H1 (cell line): ENCODE data around the gene ARRDC1. TPM values are rescaled to one million over a fixed set of nuclear protein-coding genes. Genes with fewer than 3 reads are reported as not detected.

Experiments used
- CEBPB ChIP-seq: IDR thresholded peaks from 2 replicates; pipeline ENCODE4 v1.6.1; 2012; ENCODE audit warnings: low read depth, low read length
- CTBP2 ChIP-seq: IDR thresholded peaks from 2 replicates; pipeline ENCODE4 v1.7.0; 2011; ENCODE audit warnings: borderline replicate concordance, mild to moderate bottlenecking, moderate library complexity, mixed read lengths, low read length; ENCODE audit not compliant: insufficient read depth, insufficient read length
- EGR1 ChIP-seq: IDR thresholded peaks from 2 replicates; pipeline ENCODE4 v1.6.1; 2011; ENCODE audit warnings: low read depth, low read length, borderline replicate concordance
- EP300 ChIP-seq, 2 experiments: IDR thresholded peaks; 1 replicate in 1 of 2; 2 replicates in 1 of 2; pipeline ENCODE4 v1.6.1; 2011 to 2012; ENCODE audit warnings: low read depth in 2 of 2, low read length in 2 of 2, mild to moderate bottlenecking in 2 of 2, borderline replicate concordance in 1 of 2, inconsistent platforms in 1 of 2, moderate library complexity in 1 of 2
- HDAC2 ChIP-seq, 2 experiments: fragments of 300-600 bp in 1 of 2; sonication (generic) in 1 of 2; IDR thresholded peaks; 2 replicates each; pipeline ENCODE4 v1.6.1; 2011 to 2012; ENCODE audit warnings: low read depth in 2 of 2, low read length in 2 of 2, mild to moderate bottlenecking in 2 of 2, moderate library complexity in 2 of 2, borderline replicate concordance in 1 of 2, inconsistent platforms in 1 of 2
- PHF8 ChIP-seq: fragments of 200-600 bp; sonication (generic); conservative IDR thresholded peaks from 2 replicates; pipeline ENCODE4 v1.7.1; 2012; ENCODE audit warnings: low read depth, mild to moderate bottlenecking, inconsistent platforms, low read length, moderate library complexity
- SUZ12 ChIP-seq: fragments of 200-600 bp; sonication (generic); IDR thresholded peaks from 2 replicates; pipeline ENCODE4 v1.6.1; 2012; ENCODE audit warnings: mild to moderate bottlenecking, inconsistent platforms, low read length, moderate library complexity, mixed read lengths
- YY1 ChIP-seq: IDR thresholded peaks from 2 replicates; pipeline ENCODE4 v1.6.1; 2011; ENCODE audit warnings: low read depth, mild to moderate bottlenecking, low read length
- polyA plus RNA-seq, 7 experiments: library from polyadenylated mRNA; depleted of rRNA in 3 of 7; stranded (reverse) in 5 of 7; unstranded in 2 of 7; fragments of >200 nt in 5 of 7; fragments of 200-250 nt in 2 of 7; gene quantifications; 1 replicate in 5 of 7; 2 replicates in 1 of 7; 4 replicates in 1 of 7; pipeline versions ENCODE4 v1.2.1 to v1.2.3, GENCODE V29; 2011 to 2013; ENCODE audit warnings: missing spikeins in 2 of 7, mixed read lengths in 2 of 7
- total RNA-seq: library from RNA; stranded (reverse); fragmentation: NEBNext Ultra II Directional; extraction: Animal tissue kit (Norgen Biotek cat#: 25700); gene quantifications from 2 replicates; pipeline ENCODE4 v1.2.1, GENCODE V29; 2021
- TF ChIP-seq, protein P1 (sequence below): fragments of 300-600 bp; sonication (generic); IDR thresholded peaks from 2 replicates; pipeline ENCODE4 v1.7.1; 2012; ENCODE audit warnings: low read length, moderate library complexity, mild to moderate bottlenecking, inconsistent platforms; ENCODE audit not compliant: insufficient replicate concordance
- TF ChIP-seq, protein P2 (sequence below): IDR thresholded peaks from 2 replicates; pipeline ENCODE4 v1.6.1; 2011; ENCODE audit warnings: low read length, improper control_type of control experiment

ARRDC1 gene
- total and polyA plus RNA-seq, 2 of the 8 experiments (the other 6 are each of a cell fraction or from before 2014, with no cell fraction given) = 22.0 to 58.4 TPM

DNA sequence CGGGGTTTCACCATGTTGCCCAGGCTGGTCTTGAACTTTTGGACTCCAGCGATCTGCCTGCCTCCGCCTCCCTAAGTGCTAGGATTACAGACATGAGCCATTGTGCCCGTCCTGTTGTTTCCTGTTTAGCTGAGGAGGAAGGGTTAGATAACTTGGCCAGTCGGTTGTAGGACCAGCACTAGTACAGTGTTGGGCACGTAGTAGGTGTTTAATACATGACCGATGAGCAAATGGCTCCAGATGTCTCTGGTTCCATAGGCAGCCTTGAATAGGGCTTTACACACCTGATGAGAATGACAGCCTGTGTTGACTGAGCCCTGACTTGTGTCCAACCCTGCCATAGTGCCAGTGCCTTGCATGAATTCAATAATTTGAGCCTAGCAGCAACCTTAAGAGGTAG, 15.1 kb downstream of the ARRDC1 start (continued):
- TF ChIP-seq, protein P1, sequence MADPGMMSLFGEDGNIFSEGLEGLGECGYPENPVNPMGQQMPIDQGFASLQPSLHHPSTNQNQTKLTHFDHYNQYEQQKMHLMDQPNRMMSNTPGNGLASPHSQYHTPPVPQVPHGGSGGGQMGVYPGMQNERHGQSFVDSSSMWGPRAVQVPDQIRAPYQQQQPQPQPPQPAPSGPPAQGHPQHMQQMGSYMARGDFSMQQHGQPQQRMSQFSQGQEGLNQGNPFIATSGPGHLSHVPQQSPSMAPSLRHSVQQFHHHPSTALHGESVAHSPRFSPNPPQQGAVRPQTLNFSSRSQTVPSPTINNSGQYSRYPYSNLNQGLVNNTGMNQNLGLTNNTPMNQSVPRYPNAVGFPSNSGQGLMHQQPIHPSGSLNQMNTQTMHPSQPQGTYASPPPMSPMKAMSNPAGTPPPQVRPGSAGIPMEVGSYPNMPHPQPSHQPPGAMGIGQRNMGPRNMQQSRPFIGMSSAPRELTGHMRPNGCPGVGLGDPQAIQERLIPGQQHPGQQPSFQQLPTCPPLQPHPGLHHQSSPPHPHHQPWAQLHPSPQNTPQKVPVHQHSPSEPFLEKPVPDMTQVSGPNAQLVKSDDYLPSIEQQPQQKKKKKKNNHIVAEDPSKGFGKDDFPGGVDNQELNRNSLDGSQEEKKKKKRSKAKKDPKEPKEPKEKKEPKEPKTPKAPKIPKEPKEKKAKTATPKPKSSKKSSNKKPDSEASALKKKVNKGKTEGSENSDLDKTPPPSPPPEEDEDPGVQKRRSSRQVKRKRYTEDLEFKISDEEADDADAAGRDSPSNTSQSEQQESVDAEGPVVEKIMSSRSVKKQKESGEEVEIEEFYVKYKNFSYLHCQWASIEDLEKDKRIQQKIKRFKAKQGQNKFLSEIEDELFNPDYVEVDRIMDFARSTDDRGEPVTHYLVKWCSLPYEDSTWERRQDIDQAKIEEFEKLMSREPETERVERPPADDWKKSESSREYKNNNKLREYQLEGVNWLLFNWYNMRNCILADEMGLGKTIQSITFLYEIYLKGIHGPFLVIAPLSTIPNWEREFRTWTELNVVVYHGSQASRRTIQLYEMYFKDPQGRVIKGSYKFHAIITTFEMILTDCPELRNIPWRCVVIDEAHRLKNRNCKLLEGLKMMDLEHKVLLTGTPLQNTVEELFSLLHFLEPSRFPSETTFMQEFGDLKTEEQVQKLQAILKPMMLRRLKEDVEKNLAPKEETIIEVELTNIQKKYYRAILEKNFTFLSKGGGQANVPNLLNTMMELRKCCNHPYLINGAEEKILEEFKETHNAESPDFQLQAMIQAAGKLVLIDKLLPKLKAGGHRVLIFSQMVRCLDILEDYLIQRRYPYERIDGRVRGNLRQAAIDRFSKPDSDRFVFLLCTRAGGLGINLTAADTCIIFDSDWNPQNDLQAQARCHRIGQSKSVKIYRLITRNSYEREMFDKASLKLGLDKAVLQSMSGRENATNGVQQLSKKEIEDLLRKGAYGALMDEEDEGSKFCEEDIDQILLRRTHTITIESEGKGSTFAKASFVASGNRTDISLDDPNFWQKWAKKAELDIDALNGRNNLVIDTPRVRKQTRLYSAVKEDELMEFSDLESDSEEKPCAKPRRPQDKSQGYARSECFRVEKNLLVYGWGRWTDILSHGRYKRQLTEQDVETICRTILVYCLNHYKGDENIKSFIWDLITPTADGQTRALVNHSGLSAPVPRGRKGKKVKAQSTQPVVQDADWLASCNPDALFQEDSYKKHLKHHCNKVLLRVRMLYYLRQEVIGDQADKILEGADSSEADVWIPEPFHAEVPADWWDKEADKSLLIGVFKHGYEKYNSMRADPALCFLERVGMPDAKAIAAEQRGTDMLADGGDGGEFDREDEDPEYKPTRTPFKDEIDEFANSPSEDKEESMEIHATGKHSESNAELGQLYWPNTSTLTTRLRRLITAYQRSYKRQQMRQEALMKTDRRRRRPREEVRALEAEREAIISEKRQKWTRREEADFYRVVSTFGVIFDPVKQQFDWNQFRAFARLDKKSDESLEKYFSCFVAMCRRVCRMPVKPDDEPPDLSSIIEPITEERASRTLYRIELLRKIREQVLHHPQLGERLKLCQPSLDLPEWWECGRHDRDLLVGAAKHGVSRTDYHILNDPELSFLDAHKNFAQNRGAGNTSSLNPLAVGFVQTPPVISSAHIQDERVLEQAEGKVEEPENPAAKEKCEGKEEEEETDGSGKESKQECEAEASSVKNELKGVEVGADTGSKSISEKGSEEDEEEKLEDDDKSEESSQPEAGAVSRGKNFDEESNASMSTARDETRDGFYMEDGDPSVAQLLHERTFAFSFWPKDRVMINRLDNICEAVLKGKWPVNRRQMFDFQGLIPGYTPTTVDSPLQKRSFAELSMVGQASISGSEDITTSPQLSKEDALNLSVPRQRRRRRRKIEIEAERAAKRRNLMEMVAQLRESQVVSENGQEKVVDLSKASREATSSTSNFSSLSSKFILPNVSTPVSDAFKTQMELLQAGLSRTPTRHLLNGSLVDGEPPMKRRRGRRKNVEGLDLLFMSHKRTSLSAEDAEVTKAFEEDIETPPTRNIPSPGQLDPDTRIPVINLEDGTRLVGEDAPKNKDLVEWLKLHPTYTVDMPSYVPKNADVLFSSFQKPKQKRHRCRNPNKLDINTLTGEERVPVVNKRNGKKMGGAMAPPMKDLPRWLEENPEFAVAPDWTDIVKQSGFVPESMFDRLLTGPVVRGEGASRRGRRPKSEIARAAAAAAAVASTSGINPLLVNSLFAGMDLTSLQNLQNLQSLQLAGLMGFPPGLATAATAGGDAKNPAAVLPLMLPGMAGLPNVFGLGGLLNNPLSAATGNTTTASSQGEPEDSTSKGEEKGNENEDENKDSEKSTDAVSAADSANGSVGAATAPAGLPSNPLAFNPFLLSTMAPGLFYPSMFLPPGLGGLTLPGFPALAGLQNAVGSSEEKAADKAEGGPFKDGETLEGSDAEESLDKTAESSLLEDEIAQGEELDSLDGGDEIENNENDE = no peak
- no peak for TF ChIP-seq EP300 (IDR thresholded peaks at IDR 0.05; ENCODE audit: borderline replicate concordance in 1 of 2, low read depth in 2 of 2, low read length in 2 of 2)
- TF ChIP-seq YY1 = no peak
- no peak for TF ChIP-seq CEBPB
- TF ChIP-seq HDAC2 (IDR thresholded peaks at IDR 0.05; ENCODE audit: borderline replicate concordance in 1 of 2, low read depth in 2 of 2, low read length in 2 of 2) = no peak
- no peak for TF ChIP-seq CTBP2
- TF ChIP-seq, protein P2, sequence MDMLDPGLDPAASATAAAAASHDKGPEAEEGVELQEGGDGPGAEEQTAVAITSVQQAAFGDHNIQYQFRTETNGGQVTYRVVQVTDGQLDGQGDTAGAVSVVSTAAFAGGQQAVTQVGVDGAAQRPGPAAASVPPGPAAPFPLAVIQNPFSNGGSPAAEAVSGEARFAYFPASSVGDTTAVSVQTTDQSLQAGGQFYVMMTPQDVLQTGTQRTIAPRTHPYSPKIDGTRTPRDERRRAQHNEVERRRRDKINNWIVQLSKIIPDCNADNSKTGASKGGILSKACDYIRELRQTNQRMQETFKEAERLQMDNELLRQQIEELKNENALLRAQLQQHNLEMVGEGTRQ = no peak
- TF ChIP-seq SUZ12 = no peak
- no peak for TF ChIP-seq EGR1
- no peak for TF ChIP-seq PHF8
